Articular chondrocyte of knee joint (primary cell): ENCODE data around the gene HSD17B7. TPM values are rescaled to one million over a fixed set of nuclear protein-coding genes. Genes with fewer than 3 reads are reported as not detected.

Source experiments
- small RNA-seq: library from RNA; depleted of rRNA; stranded (forward); fragments of <200 nt; gene quantifications from one replicate; pipeline ENCODE3, GENCODE V24; 2012
- total RNA-seq: library from RNA; depleted of rRNA; stranded (reverse); fragments of >200 nt; gene quantifications from 2 replicates; pipeline ENCODE4 v1.2.3, GENCODE V29; 2012

The HSD17B7 gene, protein sequence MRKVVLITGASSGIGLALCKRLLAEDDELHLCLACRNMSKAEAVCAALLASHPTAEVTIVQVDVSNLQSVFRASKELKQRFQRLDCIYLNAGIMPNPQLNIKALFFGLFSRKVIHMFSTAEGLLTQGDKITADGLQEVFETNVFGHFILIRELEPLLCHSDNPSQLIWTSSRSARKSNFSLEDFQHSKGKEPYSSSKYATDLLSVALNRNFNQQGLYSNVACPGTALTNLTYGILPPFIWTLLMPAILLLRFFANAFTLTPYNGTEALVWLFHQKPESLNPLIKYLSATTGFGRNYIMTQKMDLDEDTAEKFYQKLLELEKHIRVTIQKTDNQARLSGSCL
- total RNA-seq, result 9.8 and 12.1 TPM in 2 replicates

DNA sequence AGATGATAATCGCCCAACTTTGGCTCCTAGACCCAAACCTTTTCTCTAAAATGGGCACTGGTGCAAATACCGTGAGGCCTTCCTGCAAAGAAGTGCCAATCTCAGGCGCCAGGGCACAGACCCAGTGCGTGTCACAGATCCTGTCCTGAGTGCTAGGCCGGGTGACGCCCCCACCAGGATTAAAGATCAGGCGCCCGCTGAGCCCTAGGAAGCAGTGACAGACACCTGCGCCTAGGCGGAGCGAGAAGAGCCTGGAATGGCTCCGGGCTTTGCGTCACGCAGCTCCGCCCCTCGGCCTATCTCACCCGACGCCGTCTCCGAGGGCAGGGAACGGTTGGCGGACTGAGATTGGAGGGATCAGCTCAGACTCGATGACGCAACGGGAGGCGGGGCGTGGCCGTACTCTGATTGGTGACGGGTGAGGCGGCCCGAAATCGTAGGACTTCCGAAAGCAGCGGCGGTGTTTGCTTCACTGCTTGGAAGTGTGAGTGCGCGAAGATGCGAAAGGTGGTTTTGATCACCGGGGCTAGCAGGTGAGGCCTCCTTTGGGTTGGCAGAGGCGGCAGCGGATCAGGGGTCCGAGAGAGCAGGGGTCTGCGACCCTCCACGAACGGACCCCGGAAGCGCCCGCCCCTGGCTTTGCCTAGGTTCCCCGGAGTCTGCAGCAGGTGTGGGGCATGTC lies at the start of gene HSD17B7:
TSS of gene HSD17B7 (plus strand) at position 400 of the 682 bp plus-strand sequence. CDS start at position 499, 99 bp downstream.

DNA sequence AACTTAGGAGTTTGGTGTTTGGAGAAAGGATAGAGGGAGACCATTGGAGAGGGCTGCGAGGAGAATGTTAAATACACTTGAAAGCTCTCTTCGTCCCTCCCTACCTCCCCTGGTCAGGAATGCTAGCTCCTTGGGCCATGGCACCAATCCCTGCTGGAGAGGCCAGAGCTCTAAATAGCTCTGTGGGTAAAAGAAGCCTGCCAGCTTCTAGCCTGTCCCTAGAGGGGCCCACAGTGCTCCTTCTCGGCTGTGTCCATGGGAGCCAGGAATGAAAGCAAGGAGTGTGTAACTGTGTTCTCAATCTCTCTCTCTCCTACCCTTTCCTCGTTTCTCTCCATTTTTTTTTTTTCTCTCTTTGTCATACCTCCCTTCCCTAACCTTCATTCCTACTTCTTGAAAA lies 70.6 kb downstream of the HSD17B7 start, which contains the start of gene CCDC190:
TSS of gene CCDC190 (minus strand) at position 75 of the 400 bp plus-strand sequence. CDS start 1,529 bp downstream, outside the sequence.

Small RNAs within 50 kb of the gene (small RNA-seq; reads per million reads assigned to genes)
- not detected for gene RN7SL861P

Other genes starting within 250 kb of the HSD17B7 start
- 332 and 391 TPM in 2 replicates for gene UAP1, start 229.0 kb upstream of the HSD17B7 start, total RNA-seq
- gene DDR2, start 158.2 kb upstream of the HSD17B7 start, total RNA-seq, result 292 and 396 TPM in 2 replicates
- gene CCDC190, start 70.5 kb downstream of the HSD17B7 start, total RNA-seq, result 0.32 TPM in 1 of 2 replicates, not detected in the other